Lung (tissue), 12 donors: ENCODE results near the gene REC8. TPM values are rescaled to one million over a fixed set of nuclear protein-coding genes. Genes with fewer than 3 reads are reported as not detected.

ENCODE experiments used
- ATAC-seq: fragments of 200-7000 bp; cut with Tn5 transposase; one replicate; pipeline ENCODE4 v1.9.1; 2020; ENCODE audit warnings: moderate number of reproducible peaks; ENCODE audit not compliant: insufficient read depth, low FRiP score
- DNase-seq, 3 donors: peaks; one replicate each; pipeline ENCODE4 v3.0.0-alpha.2; 2013 to 2017
- H3K27ac ChIP-seq, 2 donors: one replicate each; pipeline ENCODE4 v1.5.1; 2013; ENCODE audit warnings: mild to moderate bottlenecking in 2 of 2, moderate library complexity in 2 of 2, control low read depth in 1 of 2, inconsistent platforms in 1 of 2, low read depth in 1 of 2, low read length in 1 of 2
- H3K27me3 ChIP-seq, 3 donors: one replicate each; pipeline ENCODE4 v1.5.1; 2013; ENCODE audit warnings: low read length in 2 of 3; ENCODE audit not compliant: control insufficient read depth in 3 of 3, insufficient read depth in 3 of 3
- H3K36me3 ChIP-seq, 4 donors: one replicate each; pipeline ENCODE4 v1.5.1; 2013; ENCODE audit warnings: low read length in 4 of 4, mild to moderate bottlenecking in 1 of 4, moderate library complexity in 1 of 4; ENCODE audit not compliant: control insufficient read depth in 4 of 4, insufficient read depth in 4 of 4
- H3K4me1 ChIP-seq, 5 donors: one replicate each; pipeline ENCODE4 v1.5.1; 2013; ENCODE audit warnings: low read length in 5 of 5, mild to moderate bottlenecking in 2 of 5, moderate library complexity in 1 of 5; ENCODE audit not compliant: control insufficient read depth in 5 of 5, insufficient read depth in 5 of 5
- H3K4me3 ChIP-seq: one replicate; pipeline ENCODE4 v1.5.1; 2013; ENCODE audit warnings: mild to moderate bottlenecking, control low read depth, moderate library complexity
- H3K9ac ChIP-seq, 2 donors: one replicate each; pipeline ENCODE4 v1.5.1; 2013; ENCODE audit warnings: low read length in 2 of 2, control low read depth in 1 of 2; ENCODE audit not compliant: insufficient read depth in 1 of 2
- H3K9me3 ChIP-seq, 4 donors: one replicate each; pipeline ENCODE4 v1.5.1; 2013; ENCODE audit warnings: low read length in 3 of 4, mild to moderate bottlenecking in 1 of 4, moderate library complexity in 1 of 4; ENCODE audit not compliant: control insufficient read depth in 4 of 4, insufficient read depth in 3 of 4
- WGBS, 2 donors: extraction: QIAGEN DNeasy Blood & Tissue Kit; methylation state at CpG; one replicate each; pipeline ENCODE4 v1.1.7; 2013; 5-methylcytosine and 5-hydroxymethylcytosine counted together
- polyA plus RNA-seq, 2 donors: library from polyadenylated mRNA; stranded (reverse); fragments of 200-250 nt; gene quantifications; one replicate each; pipeline ENCODE4 v1.2.1, GENCODE V29; 2013
- total RNA-seq, 2 donors: library from RNA; depleted of rRNA in 1 of 2; stranded (reverse); fragments of >200 nt in 1 of 2; gene quantifications; one replicate each; pipeline ENCODE4 v1.2.1, GENCODE V29; 2014 to 2021
- TF ChIP-seq, protein P1 (sequence below): IDR thresholded peaks from 2 replicates; pipeline ENCODE4 v1.5.1; 2012; ENCODE audit warnings: mild to moderate bottlenecking; ENCODE audit errors: control extremely low read depth, extremely low read depth
- donor health status: control.
- donor health status: control.
- donor health status: Bipolar disorder and iron deficiency.
- donor health status: healthy.
- donor health status: DM: yes; HTN: yes; CAD: no.

The REC8 gene
- total and polyA plus RNA-seq, 4 donors: 13.3 to 48.1 (median 29.5) TPM

DNA sequence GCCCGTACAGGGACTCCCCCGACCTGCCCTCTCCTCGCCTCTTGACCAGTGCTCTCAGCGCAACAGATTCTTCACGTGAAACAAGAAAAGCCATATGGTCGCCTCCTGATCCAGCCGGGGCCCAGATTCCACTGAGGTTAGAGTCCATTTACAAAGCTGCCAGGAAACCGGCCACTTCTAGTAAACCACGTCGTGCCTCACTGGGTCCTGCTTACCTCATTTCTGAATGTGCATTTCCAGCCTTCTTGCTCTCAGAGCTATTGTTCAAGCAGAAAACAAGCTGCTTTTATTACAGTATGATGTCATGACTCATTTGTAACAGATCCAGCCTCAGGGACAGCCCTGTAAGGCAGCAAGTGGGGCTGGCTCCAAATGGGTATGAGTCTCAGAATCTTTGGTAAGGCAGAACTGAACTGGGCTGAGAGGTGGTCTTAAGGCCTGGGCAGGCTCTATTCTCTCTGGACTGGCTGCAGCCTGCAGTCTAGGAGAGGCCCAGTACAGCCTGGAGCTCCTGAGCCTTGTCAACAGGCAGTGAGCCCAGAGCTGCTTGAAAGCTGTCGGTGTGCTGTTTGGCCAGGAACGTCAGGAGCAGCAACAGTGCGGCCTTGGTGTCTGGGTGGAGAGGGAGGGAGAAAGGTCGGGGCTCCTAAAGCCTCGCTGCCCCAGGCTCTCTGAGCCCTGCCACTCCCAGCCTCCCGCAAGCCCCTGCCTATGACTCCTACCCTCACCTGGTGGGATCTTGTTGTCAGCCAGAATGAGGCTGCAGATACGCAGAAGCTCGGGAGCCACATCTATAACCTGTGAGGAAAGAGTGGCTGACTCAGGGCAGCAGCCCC, 8.3 kb downstream of the REC8 start:
- DNase-seq (no peak), ATAC-seq (no peak)
- H3K9ac ChIP-seq: no peak overlapping the region
- H3K4me1 ChIP-seq: no peaks in the 10 kb centered on the region
- H3K27me3 ChIP-seq: no peaks in the 10 kb centered on the region
- H3K36me3 ChIP-seq: peaks cover 8 to 85% (median 18%) of the 10 kb centered on the region in 4 donors
- TF ChIP-seq, protein P1, sequence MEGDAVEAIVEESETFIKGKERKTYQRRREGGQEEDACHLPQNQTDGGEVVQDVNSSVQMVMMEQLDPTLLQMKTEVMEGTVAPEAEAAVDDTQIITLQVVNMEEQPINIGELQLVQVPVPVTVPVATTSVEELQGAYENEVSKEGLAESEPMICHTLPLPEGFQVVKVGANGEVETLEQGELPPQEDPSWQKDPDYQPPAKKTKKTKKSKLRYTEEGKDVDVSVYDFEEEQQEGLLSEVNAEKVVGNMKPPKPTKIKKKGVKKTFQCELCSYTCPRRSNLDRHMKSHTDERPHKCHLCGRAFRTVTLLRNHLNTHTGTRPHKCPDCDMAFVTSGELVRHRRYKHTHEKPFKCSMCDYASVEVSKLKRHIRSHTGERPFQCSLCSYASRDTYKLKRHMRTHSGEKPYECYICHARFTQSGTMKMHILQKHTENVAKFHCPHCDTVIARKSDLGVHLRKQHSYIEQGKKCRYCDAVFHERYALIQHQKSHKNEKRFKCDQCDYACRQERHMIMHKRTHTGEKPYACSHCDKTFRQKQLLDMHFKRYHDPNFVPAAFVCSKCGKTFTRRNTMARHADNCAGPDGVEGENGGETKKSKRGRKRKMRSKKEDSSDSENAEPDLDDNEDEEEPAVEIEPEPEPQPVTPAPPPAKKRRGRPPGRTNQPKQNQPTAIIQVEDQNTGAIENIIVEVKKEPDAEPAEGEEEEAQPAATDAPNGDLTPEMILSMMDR: no peak
- 83 to 93% methylated on average over 18 of the region's 18 CpGs for WGBS, 2 donors
- no peaks in the 10 kb centered on the region for H3K9me3 ChIP-seq
- no peak overlapping the region for H3K4me3 ChIP-seq
- no peak overlapping the region for H3K27ac ChIP-seq

DNA sequence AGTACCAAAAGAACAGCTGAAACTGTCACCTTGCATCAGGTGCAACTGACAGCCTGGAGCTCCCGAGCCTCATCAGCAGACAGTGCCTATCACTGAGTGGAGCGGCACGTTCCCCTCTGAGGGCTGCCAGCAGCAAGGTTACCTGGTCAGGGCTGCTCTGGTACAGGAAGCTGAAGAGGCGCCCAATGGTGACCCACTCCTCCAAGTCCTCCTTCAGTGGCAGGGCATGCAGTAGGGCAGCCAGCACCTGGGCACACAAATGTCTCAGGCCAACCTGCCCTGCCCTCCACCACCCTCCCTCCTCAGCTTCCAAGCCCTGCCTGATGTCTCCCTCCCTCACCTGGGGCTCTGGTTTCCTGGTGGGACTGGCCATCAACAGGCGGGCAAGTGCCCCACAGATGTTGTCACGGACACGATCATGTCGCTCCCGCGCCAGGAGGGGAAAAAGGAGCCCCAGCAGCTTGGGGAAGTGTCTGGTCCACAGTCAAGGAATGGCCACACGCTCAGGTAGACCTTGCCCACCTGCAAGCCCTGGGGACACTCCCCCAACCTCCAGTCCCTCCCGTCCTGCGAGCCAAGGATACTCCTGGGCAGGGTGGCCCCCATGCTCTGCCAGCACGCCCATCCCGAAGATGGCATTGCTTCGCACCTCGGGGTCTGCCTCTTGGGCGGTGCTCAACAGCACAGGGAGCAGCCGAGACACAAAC, 9.6 kb downstream of the REC8 start:
- no peaks in the 10 kb centered on the region for H3K9me3 ChIP-seq
- H3K27me3 ChIP-seq: no peaks in the 10 kb centered on the region
- H3K9ac ChIP-seq: no peak overlapping the region
- TF ChIP-seq, protein P1: no peak
- no peak for ATAC-seq
- 90% methylated on average over 15 to 19 of the region's 19 CpGs for WGBS, 2 donors
- DNase-seq: no peak
- no peak overlapping the region for H3K27ac ChIP-seq
- H3K36me3 ChIP-seq: peaks cover 20 to 91% (median 24%) of the 10 kb centered on the region in 4 donors
- H3K4me3 ChIP-seq: no peak overlapping the region
- H3K4me1 ChIP-seq: no peaks in the 10 kb centered on the region

DNA sequence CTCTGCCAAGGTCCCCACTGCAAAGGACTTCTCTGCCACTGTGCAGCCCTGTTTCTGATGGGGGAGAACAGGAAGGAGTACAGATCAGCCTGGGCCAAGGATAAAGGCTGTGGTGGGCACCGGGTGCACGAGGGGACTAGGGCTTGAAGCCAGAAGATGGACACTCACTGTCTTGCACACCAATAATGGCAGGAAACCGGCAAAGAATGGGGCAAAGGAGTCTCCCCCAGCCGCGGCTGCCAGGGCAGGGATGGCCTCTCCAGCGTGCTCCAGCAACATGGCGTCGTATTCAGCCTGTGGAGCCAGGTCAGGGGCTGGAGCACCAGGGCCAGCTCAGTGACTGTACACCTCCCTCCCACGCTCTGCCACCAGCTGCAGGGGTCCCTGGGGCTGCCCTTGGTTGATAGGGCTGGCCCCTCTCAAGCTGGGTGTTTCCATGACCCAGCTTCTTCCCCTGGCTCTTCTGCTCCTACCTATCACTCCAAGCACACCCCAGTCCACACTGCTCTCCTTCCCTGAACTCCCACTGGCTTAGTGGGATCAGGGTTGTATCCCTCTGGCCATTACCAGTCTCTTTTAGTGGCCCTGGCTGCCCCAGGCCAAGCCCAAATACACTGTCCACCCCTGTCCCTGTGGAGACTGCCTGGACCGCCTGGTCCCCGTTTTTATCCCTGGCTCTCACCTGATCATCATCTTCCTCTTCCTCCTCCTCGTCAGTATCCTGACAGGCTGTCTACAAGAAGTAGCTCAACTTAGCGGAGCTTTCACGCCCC, 10.4 kb downstream of the REC8 start:
- TF ChIP-seq, protein P1: no peak
- Histone ChIP-seq H3K36me3 (peaks cover 23 to 86% (median 28%) of the 10 kb centered on the region in 4 donors), H3K4me1 (no peaks in the 10 kb centered on the region), H3K9me3 (no peaks in the 10 kb centered on the region), H3K9ac (no peak overlapping the region), H3K27me3 (no peaks in the 10 kb centered on the region), H3K4me3 (no peak overlapping the region), H3K27ac (no peak overlapping the region)
- DNase-seq (no peak), ATAC-seq (no peak)
- 84 to 90% methylated on average over 14 of the region's 14 CpGs for WGBS, 2 donors
